SK-N-SH (cell line): ENCODE measurements around the gene PRPSAP2. TPM values are rescaled to one million over a fixed set of nuclear protein-coding genes. Genes with fewer than 3 reads are reported as not detected.

Experiments used
- CTCF ChIA-PET: fragments of 300-600, 350-600 bp; formaldehyde crosslinking; extraction: SDS; loops from one replicate; lab custom pipeline; 2021; lab: Yijun Ruan, JAX
- POLR2A ChIA-PET: fragments of 350-600 bp; sonication (Branson Sonifier 250); formaldehyde crosslinking; extraction: SDS; loops from one replicate; lab custom pipeline; 2020; ENCODE audit warnings: antibody characterized with exemption, inconsistent platforms; lab: Yijun Ruan, JAX
- DNase-seq: peaks from one replicate; pipeline ENCODE4 v3.0.0; 2012
- H2AFZ ChIP-seq: fragments of 200-600 bp; sonication (generic); 2 replicates; pipeline ENCODE4 v1.8.1; 2016; ENCODE audit warnings: antibody characterized with exemption, mild to moderate bottlenecking, low read depth
- H3F3A ChIP-seq: fragments of 200-600 bp; sonication (generic); replicated peaks from 2 replicates; pipeline ENCODE3; 2016; ENCODE audit warnings: antibody characterized with exemption, mild to moderate bottlenecking; ENCODE audit not compliant: insufficient read depth
- H3K27ac ChIP-seq, 2 experiments: fragments of 200-500 bp in 1 of 2; fragments of 200-600 bp in 1 of 2; sonication (Bioruptor generic) in 1 of 2; sonication (generic), shearing (Covaris generic) in 1 of 2; 2 replicates each; pipeline versions ENCODE4 v1.5.1 to v1.6.1; 2014 to 2016; ENCODE audit warnings: low read depth in 2 of 2, inconsistent platforms in 1 of 2, low read length in 1 of 2, mild to moderate bottlenecking in 1 of 2, mixed read lengths in 1 of 2
- H3K27me3 ChIP-seq: fragments of 200-600 bp; sonication (generic), shearing (Covaris generic); 2 replicates; pipeline ENCODE4 v1.6.1; 2016; ENCODE audit warnings: mixed run types; ENCODE audit not compliant: insufficient read depth
- H3K36me3 ChIP-seq, 2 experiments: fragments of 200-500 bp in 1 of 2; fragments of 200-600 bp in 1 of 2; sonication (Bioruptor generic) in 1 of 2; sonication (generic) in 1 of 2; replicated peaks in 1 of 2; 2 replicates each; pipeline versions ENCODE3 to v1.5.1; 2014 to 2016; ENCODE audit warnings: low read length in 1 of 2, mild to moderate bottlenecking in 1 of 2; ENCODE audit not compliant: insufficient read depth in 2 of 2, control insufficient read depth in 1 of 2
- H3K4me1 ChIP-seq, 2 experiments: fragments of 200-500 bp in 1 of 2; fragments of 200-600 bp in 1 of 2; sonication (Bioruptor generic) in 1 of 2; sonication (generic), shearing (Covaris generic) in 1 of 2; 2 replicates each; pipeline versions ENCODE4 v1.5.1 to v1.6.1; 2014 to 2016; ENCODE audit warnings: low read depth in 1 of 2, low read length in 1 of 2, mixed run types in 1 of 2; ENCODE audit not compliant: insufficient read depth in 2 of 2, control insufficient read depth in 1 of 2
- H3K4me2 ChIP-seq: fragments of 200-600 bp; sonication (generic), shearing (Covaris generic); 2 replicates; pipeline ENCODE4 v1.6.1; 2017; ENCODE audit warnings: mixed run types
- H3K4me3 ChIP-seq, 2 experiments: fragments of 200-500 bp in 1 of 2; fragments of 200-600 bp in 1 of 2; sonication (Bioruptor generic) in 1 of 2; sonication (generic), shearing (Covaris generic) in 1 of 2; 2 replicates each; pipeline versions ENCODE4 v1.5.1 to v1.8.1; 2014 to 2016; ENCODE audit warnings: low read depth in 2 of 2, inconsistent platforms in 1 of 2, low read length in 1 of 2, mild to moderate bottlenecking in 1 of 2, mixed read lengths in 1 of 2, moderate library complexity in 1 of 2
- H3K79me2 ChIP-seq: fragments of 200-600 bp; sonication (generic); 2 replicates; pipeline ENCODE4 v1.8.1; 2017; ENCODE audit warnings: mild to moderate bottlenecking; ENCODE audit not compliant: insufficient read depth
- H3K9ac ChIP-seq: fragments of 200-600 bp; sonication (generic); 2 replicates; pipeline ENCODE4 v1.6.1; 2017; ENCODE audit warnings: mixed run types
- H3K9me2 ChIP-seq: fragments of 200-600 bp; sonication (generic); 2 replicates; pipeline ENCODE4 v1.6.1; 2017; ENCODE audit warnings: mixed run types
- H3K9me3 ChIP-seq: fragments of 200-600 bp; sonication (generic); 2 replicates; pipeline ENCODE4 v1.6.1; 2017; ENCODE audit warnings: mixed run types, mild to moderate bottlenecking, moderate library complexity
- H4K20me1 ChIP-seq: fragments of 200-600 bp; sonication (generic); 2 replicates; pipeline ENCODE4 v1.6.1; 2017; ENCODE audit warnings: mild to moderate bottlenecking, mixed run types; ENCODE audit not compliant: insufficient read depth
- CHD2 ChIP-seq: fragments of 150-350 bp; IDR thresholded peaks from 2 replicates; pipeline ENCODE4 v1.6.1; 2018; ENCODE audit warnings: low read length; ENCODE audit not compliant: partially characterized antibody
- EP300 ChIP-seq, 2 experiments: IDR thresholded peaks; 2 replicates each; pipeline versions ENCODE4 v1.4.0 to v1.6.1; 2012; ENCODE audit warnings: borderline replicate concordance in 1 of 2, low read depth in 1 of 2, low read length in 1 of 2
- FOXJ3 ChIP-seq: sonication (generic); formaldehyde crosslinking; IDR thresholded peaks from 2 replicates; pipeline ENCODE4 v1.5.1; 2020; ENCODE audit warnings: mild to moderate bottlenecking, missing genetic modification reagents
- FOXM1 ChIP-seq: IDR thresholded peaks from 2 replicates; pipeline ENCODE4 v1.4.0; 2012; ENCODE audit warnings: low read depth, mild to moderate bottlenecking
- GABPA ChIP-seq: IDR thresholded peaks from 2 replicates; pipeline ENCODE4 v1.4.0; 2012; ENCODE audit warnings: low read depth, mild to moderate bottlenecking
- GATA2 ChIP-seq: sonication (generic); formaldehyde crosslinking; IDR thresholded peaks from 2 replicates; pipeline ENCODE4 v1.5.0; 2020; ENCODE audit warnings: mild to moderate bottlenecking, missing genetic modification reagents
- MXI1 ChIP-seq: IDR thresholded peaks from 2 replicates; pipeline ENCODE4 v1.6.1; 2012; ENCODE audit warnings: mild to moderate bottlenecking, low read depth, low read length, improper control_type of control experiment
- POLR2AphosphoS5 ChIP-seq: IDR thresholded peaks from 2 replicates; pipeline ENCODE4 v1.6.1; 2012; ENCODE audit warnings: low read depth, low read length
- RCOR1 ChIP-seq: fragments of 150-350 bp; IDR thresholded peaks from 2 replicates; pipeline ENCODE4 v1.6.1; 2017; ENCODE audit warnings: antibody characterized with exemption, low read length
- RXRA ChIP-seq: IDR thresholded peaks from 2 replicates; pipeline ENCODE4 v1.4.0; 2012; ENCODE audit warnings: low read depth, mild to moderate bottlenecking, borderline replicate concordance
- SIN3A ChIP-seq: IDR thresholded peaks from 2 replicates; pipeline ENCODE4 v1.6.1; 2012; ENCODE audit warnings: low read depth, mild to moderate bottlenecking, low read length, moderate library complexity, borderline replicate concordance
- SMC3 ChIP-seq: IDR thresholded peaks from 2 replicates; pipeline ENCODE4 v1.6.1; 2012; ENCODE audit warnings: low read depth, low read length, improper control_type of control experiment
- TEAD4 ChIP-seq: IDR thresholded peaks from 2 replicates; pipeline ENCODE4 v1.4.0; 2012; ENCODE audit warnings: mild to moderate bottlenecking, borderline replicate concordance; ENCODE audit not compliant: insufficient read depth
- WGBS: methylation state at CpG from one replicate; pipeline ENCODE4 v1.1.6; 2017; ENCODE audit warnings: low lambda C conversion rate; 5-methylcytosine and 5-hydroxymethylcytosine counted together
- polyA plus RNA-seq, 3 experiments: library from polyadenylated mRNA; depleted of rRNA; stranded (reverse); fragments of >200 nt; gene quantifications; 2 replicates each; pipeline ENCODE4 v1.2.3, GENCODE V29; 2012
- TF ChIP-seq, protein P1 (sequence below): IDR thresholded peaks from 2 replicates; pipeline ENCODE4 v1.4.0; 2012; ENCODE audit warnings: low read depth, borderline replicate concordance
- TF ChIP-seq, protein P2 (sequence below): fragments of 200-600 bp; sonication (generic); IDR thresholded peaks from 2 replicates; pipeline ENCODE4 v1.6.1; 2017; ENCODE audit warnings: antibody characterized with exemption, mild to moderate bottlenecking, moderate library complexity
- TF ChIP-seq, protein P3 (sequence below): fragments of 150-350 bp; IDR thresholded peaks from 2 replicates; pipeline ENCODE4 v1.6.1; 2016; ENCODE audit warnings: mild to moderate bottlenecking, low read depth, low read length
- TF ChIP-seq, protein P4 (sequence below): IDR thresholded peaks from 2 replicates; pipeline ENCODE4; 2012

Gene PRPSAP2
- polyA plus RNA-seq, 1 of the 3 experiments (the other 2 are of a cell fraction): 27.6 TPM

DNA sequence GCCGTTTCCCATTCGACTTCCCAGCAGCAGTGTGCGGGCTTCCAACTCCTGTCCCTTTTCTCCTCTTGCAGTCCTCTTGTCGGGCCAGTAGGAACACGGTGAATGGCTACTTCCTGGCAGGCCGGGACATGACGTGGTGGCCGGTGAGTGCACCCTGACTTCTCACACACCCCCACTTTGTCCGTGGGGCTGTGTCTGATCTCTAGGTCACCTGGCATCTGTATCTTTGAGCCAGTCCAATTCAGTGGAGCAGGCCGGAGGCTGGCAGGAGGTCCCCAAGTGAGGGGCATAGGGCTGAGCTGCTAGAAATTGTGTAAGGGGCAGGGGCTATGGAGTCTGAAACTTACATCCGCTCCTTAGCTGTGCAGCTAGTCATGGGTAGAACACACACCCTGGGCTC is 100.7 kb downstream of the PRPSAP2 start:
- H3K79me2 ChIP-seq: no peaks in the 10 kb centered on the region
- 91% methylated on average over 9 of the region's 11 CpGs for WGBS

More for the DNA sequence above, 100.7 kb downstream of the PRPSAP2 start:
- H3K36me3 ChIP-seq: no peaks in the 10 kb centered on the region
- H3K4me2 ChIP-seq: no peak overlapping the region
- no peaks in the 10 kb centered on the region for H3K9me2 ChIP-seq
- H3F3A ChIP-seq: peaks cover 10% of the 10 kb centered on the region
- ChIA-PET CTCF (interaction anchor here (0.9 to 3.7 kb wide), 3 partner anchors 10 to 29 kb away, joined by 4 to 26 read pairs (median 4); no protein-coding TSS in a partner anchor), POLR2A (no interaction called here)
- H3K27ac ChIP-seq: no peak overlapping the region
- no peaks in the 10 kb centered on the region for H3K27me3 ChIP-seq
- DNase-seq: no peak
- H4K20me1 ChIP-seq: no peaks in the 10 kb centered on the region
- no peak overlapping the region for H3K9ac ChIP-seq
- no peak overlapping the region for H3K4me3 ChIP-seq
- H3K9me3 ChIP-seq: no peaks in the 10 kb centered on the region
- peaks cover 6 to 11% of the 10 kb centered on the region in 2 experiments; a peak in 2 of 4 replicates for H3K4me1 ChIP-seq
- TF ChIP-seq SIN3A: no peak
- TF ChIP-seq TEAD4: no peak
- TF ChIP-seq SMC3: no peak
- TF ChIP-seq, protein P1, sequence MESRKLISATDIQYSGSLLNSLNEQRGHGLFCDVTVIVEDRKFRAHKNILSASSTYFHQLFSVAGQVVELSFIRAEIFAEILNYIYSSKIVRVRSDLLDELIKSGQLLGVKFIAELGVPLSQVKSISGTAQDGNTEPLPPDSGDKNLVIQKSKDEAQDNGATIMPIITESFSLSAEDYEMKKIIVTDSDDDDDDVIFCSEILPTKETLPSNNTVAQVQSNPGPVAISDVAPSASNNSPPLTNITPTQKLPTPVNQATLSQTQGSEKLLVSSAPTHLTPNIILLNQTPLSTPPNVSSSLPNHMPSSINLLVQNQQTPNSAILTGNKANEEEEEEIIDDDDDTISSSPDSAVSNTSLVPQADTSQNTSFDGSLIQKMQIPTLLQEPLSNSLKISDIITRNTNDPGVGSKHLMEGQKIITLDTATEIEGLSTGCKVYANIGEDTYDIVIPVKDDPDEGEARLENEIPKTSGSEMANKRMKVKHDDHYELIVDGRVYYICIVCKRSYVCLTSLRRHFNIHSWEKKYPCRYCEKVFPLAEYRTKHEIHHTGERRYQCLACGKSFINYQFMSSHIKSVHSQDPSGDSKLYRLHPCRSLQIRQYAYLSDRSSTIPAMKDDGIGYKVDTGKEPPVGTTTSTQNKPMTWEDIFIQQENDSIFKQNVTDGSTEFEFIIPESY: no peak
- TF ChIP-seq RCOR1: no peak
- TF ChIP-seq FOXJ3 (CRISPR knock-in tag): no peak
- TF ChIP-seq, protein P2, sequence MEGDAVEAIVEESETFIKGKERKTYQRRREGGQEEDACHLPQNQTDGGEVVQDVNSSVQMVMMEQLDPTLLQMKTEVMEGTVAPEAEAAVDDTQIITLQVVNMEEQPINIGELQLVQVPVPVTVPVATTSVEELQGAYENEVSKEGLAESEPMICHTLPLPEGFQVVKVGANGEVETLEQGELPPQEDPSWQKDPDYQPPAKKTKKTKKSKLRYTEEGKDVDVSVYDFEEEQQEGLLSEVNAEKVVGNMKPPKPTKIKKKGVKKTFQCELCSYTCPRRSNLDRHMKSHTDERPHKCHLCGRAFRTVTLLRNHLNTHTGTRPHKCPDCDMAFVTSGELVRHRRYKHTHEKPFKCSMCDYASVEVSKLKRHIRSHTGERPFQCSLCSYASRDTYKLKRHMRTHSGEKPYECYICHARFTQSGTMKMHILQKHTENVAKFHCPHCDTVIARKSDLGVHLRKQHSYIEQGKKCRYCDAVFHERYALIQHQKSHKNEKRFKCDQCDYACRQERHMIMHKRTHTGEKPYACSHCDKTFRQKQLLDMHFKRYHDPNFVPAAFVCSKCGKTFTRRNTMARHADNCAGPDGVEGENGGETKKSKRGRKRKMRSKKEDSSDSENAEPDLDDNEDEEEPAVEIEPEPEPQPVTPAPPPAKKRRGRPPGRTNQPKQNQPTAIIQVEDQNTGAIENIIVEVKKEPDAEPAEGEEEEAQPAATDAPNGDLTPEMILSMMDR: no peak
- TF ChIP-seq, protein P3, sequence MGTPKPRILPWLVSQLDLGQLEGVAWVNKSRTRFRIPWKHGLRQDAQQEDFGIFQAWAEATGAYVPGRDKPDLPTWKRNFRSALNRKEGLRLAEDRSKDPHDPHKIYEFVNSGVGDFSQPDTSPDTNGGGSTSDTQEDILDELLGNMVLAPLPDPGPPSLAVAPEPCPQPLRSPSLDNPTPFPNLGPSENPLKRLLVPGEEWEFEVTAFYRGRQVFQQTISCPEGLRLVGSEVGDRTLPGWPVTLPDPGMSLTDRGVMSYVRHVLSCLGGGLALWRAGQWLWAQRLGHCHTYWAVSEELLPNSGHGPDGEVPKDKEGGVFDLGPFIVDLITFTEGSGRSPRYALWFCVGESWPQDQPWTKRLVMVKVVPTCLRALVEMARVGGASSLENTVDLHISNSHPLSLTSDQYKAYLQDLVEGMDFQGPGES: no peak
- TF ChIP-seq, protein P4, sequence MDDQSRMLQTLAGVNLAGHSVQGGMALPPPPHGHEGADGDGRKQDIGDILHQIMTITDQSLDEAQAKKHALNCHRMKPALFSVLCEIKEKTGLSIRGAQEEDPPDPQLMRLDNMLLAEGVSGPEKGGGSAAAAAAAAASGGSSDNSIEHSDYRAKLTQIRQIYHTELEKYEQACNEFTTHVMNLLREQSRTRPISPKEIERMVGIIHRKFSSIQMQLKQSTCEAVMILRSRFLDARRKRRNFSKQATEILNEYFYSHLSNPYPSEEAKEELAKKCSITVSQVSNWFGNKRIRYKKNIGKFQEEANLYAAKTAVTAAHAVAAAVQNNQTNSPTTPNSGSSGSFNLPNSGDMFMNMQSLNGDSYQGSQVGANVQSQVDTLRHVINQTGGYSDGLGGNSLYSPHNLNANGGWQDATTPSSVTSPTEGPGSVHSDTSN: no peak
- TF ChIP-seq EP300 (IDR thresholded peaks at IDR 0.05; ENCODE audit: borderline replicate concordance in 1 of 2, low read depth in 1 of 2, low read length in 1 of 2): no peak
- no peak for TF ChIP-seq FOXM1
- no peak for TF ChIP-seq GABPA
- TF ChIP-seq MXI1: no peak
- no peak for TF ChIP-seq RXRA
- TF ChIP-seq GATA2 (CRISPR knock-in tag): no peak
- TF ChIP-seq CHD2: no peak
- no peak for TF ChIP-seq POLR2AphosphoS5
- no peak overlapping the region for H2AFZ ChIP-seq
